ENCODE data around the gene IL17D. TPM values are rescaled to one million over a fixed set of nuclear protein-coding genes. Genes with fewer than 3 reads are reported as not detected.

The IL17D gene
- total RNA-seq, 1 experiment from 2014 or later = 0.59 TPM

- no peak for DNase-seq (ENCODE audit: low spot score)
- Mint-ChIP-seq H3K27ac (no peak overlapping the region), H3K4me1 (peaks cover 20% of the 10 kb centered on the region), H3K9me3 (no peaks in the 10 kb centered on the region), H3K36me3 (no peaks in the 10 kb centered on the region), H3K27me3 (ENCODE audit: low read depth) (peaks cover 21% of the 10 kb centered on the region), H3K4me3 (no peak overlapping the region)
- TF ChIP-seq TCF7 (CRISPR knock-in tag; IDR thresholded peaks at IDR 0.05; ENCODE audit: low read depth) (no peak), CBFB (CRISPR knock-in tag; IDR thresholded peaks at IDR 0.05; ENCODE audit: low read depth) (no peak), FOXK1 (CRISPR knock-in tag; IDR thresholded peaks at IDR 0.05) (no peak), RELA (CRISPR knock-in tag; IDR thresholded peaks at IDR 0.05; ENCODE audit: borderline replicate concordance) (no peak), NFYB (CRISPR knock-in tag; conservative IDR thresholded peaks at IDR 0.05; ENCODE audit: low read depth) (no peak), NR3C1 (CRISPR knock-in tag; conservative IDR thresholded peaks at IDR 0.05; ENCODE audit: low read depth) (no peak), NR2C2 (CRISPR knock-in tag; IDR thresholded peaks at IDR 0.05) (no peak), SMAD4 (CRISPR knock-in tag; IDR thresholded peaks at IDR 0.05) (no peak), CREM (CRISPR knock-in tag; IDR thresholded peaks at IDR 0.05) (no peak), TEAD4 (CRISPR knock-in tag; IDR thresholded peaks at IDR 0.05) (no peak), HMGXB4 (CRISPR knock-in tag; IDR thresholded peaks at IDR 0.05) (no peak), GTF2I (CRISPR knock-in tag; conservative IDR thresholded peaks at IDR 0.05) (no peak), JAZF1 (CRISPR knock-in tag; IDR thresholded peaks at IDR 0.05) (no peak), SOX15 (CRISPR knock-in tag; IDR thresholded peaks at IDR 0.05) (no peak), ZNF512 (CRISPR knock-in tag; IDR thresholded peaks at IDR 0.05; ENCODE audit: borderline replicate concordance) (no peak), PREB (CRISPR knock-in tag; IDR thresholded peaks at IDR 0.05; ENCODE audit: borderline replicate concordance) (no peak), TP53 (CRISPR knock-in tag; IDR thresholded peaks at IDR 0.05) (no peak), ZMAT4 (CRISPR knock-in tag; IDR thresholded peaks at IDR 0.05) (no peak)
- POLR2A ChIA-PET = no interaction called here
- ATAC-seq = no peak
- CTCF ChIA-PET = interaction anchor here (1.7 kb wide), 1 partner anchor 217 kb away, joined by 5 read pairs; no protein-coding TSS in a partner anchor
These were observed 6.3 kb downstream of the IL17D start for GRCh38 chr13:20709782-20710181.

- peak; percentile 80 for ATAC-seq
- ChIA-PET CTCF (interaction anchor here (0.7 to 2.1 kb wide), 11 partner anchors 8 to 299 kb away, joined by 3 to 15 read pairs (median 5); partner anchors contain the start of gene IL17D), POLR2A (no interaction called here)
- Mint-ChIP-seq H3K36me3 (no peaks in the 10 kb centered on the region), H3K27ac (no peak overlapping the region), H3K9me3 (no peaks in the 10 kb centered on the region), H3K4me3 (no peak overlapping the region), H3K27me3 (ENCODE audit: low read depth) (peaks cover 16% of the 10 kb centered on the region), H3K4me1 (peaks cover 20% of the 10 kb centered on the region)
- peak; percentile 75 for DNase-seq (ENCODE audit: low spot score)
- TF ChIP-seq SOX15 (CRISPR knock-in tag; IDR thresholded peaks at IDR 0.05) (no peak), NR3C1 (CRISPR knock-in tag; conservative IDR thresholded peaks at IDR 0.05; ENCODE audit: low read depth) (no peak)
These were observed 8.0 kb downstream of the IL17D start for GRCh38 chr13:20711301-20712044.

- peak; percentile 39; the same call in 1 of the 2 replicates for TF ChIP-seq ZNF512 (CRISPR knock-in tag; IDR thresholded peaks at IDR 0.05; ENCODE audit: borderline replicate concordance)
- no peak for TF ChIP-seq ETV6 (CRISPR knock-in tag; IDR thresholded peaks at IDR 0.05)
- peaks cover 16% of the 10 kb centered on the region for H3K27me3 Mint-ChIP-seq (ENCODE audit: low read depth)
- ChIA-PET POLR2A (no interaction called here), CTCF (no interaction called here)
- no peaks in the 10 kb centered on the region for H3K9me3 Mint-ChIP-seq
- H3K4me1 Mint-ChIP-seq = peaks cover 31% of the 10 kb centered on the region
- no peak overlapping the region for H3K27ac Mint-ChIP-seq
- ATAC-seq = peak; percentile 25
- peak overlapping the region; percentile 65 for H3K4me3 Mint-ChIP-seq
- no peaks in the 10 kb centered on the region for H3K36me3 Mint-ChIP-seq
- no peak for DNase-seq (ENCODE audit: low spot score)
These were observed 9.5 kb downstream of the IL17D start for GRCh38 chr13:20713014-20713376.
